Measurements from ENCODE around the gene DPP4.

GRCh38 chr2:161987311-161987710, 86.7 kb downstream of the DPP4 start:
- TF ChIP-seq, protein P1, sequence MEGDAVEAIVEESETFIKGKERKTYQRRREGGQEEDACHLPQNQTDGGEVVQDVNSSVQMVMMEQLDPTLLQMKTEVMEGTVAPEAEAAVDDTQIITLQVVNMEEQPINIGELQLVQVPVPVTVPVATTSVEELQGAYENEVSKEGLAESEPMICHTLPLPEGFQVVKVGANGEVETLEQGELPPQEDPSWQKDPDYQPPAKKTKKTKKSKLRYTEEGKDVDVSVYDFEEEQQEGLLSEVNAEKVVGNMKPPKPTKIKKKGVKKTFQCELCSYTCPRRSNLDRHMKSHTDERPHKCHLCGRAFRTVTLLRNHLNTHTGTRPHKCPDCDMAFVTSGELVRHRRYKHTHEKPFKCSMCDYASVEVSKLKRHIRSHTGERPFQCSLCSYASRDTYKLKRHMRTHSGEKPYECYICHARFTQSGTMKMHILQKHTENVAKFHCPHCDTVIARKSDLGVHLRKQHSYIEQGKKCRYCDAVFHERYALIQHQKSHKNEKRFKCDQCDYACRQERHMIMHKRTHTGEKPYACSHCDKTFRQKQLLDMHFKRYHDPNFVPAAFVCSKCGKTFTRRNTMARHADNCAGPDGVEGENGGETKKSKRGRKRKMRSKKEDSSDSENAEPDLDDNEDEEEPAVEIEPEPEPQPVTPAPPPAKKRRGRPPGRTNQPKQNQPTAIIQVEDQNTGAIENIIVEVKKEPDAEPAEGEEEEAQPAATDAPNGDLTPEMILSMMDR (IDR thresholded peaks at IDR 0.05) = no peak
- no peak for TF ChIP-seq POLR2A (IDR thresholded peaks at IDR 0.05)
